Panc1 (cell line): Measurements from ENCODE around the gene NOP56. TPM values are rescaled to one million over a fixed set of nuclear protein-coding genes. Genes with fewer than 3 reads are reported as not detected.

Experiments
- ATAC-seq: fragments of 200-7000 bp; cut with Tn5 transposase; 2 replicates; pipeline ENCODE4 v1.9.1; 2020; ENCODE audit warnings: mild to moderate bottlenecking, moderate library complexity
- BruUV-seq: library from RNA; stranded (reverse); fragments of 400-500 nt; replicated peaks from 2 replicates; lab custom pipeline; 2021; lab: Mats Ljungman, UMichigan
- CTCF ChIA-PET: fragments of 300-600 bp; sonication (Branson Sonifier 250); formaldehyde crosslinking; loops from one replicate; lab custom pipeline; 2022; ENCODE audit warnings: antibody characterized with exemption; lab: Charles Lee
- POLR2A ChIA-PET: fragments of 300-600 bp; sonication (Branson Sonifier 250); formaldehyde crosslinking; loops from one replicate; lab custom pipeline; 2022; ENCODE audit warnings: antibody characterized with exemption; lab: Charles Lee
- DNase-seq: peaks from one replicate; pipeline ENCODE4 v3.0.0-alpha.2; 2010; ENCODE audit warnings: low read depth, low spot score
- H3K27ac ChIP-seq: 2 replicates; pipeline ENCODE4 v1.5.1; 2011; ENCODE audit warnings: mild to moderate bottlenecking, low read length, inconsistent platforms
- H3K27me3 ChIP-seq: fragments of 200-500 bp; sonication (Bioruptor generic); 2 replicates; pipeline ENCODE4 v1.6.0; 2014; ENCODE audit warnings: low read length, inconsistent platforms; ENCODE audit not compliant: control insufficient read depth, insufficient read depth
- H3K36me3 ChIP-seq: fragments of 200-500 bp; sonication (Bioruptor generic); 2 replicates; pipeline ENCODE4 v1.5.1; 2014; ENCODE audit warnings: inconsistent platforms, mild to moderate bottlenecking, low read length, moderate library complexity; ENCODE audit not compliant: control insufficient read depth, insufficient read depth
- H3K4me1 ChIP-seq: 2 replicates; pipeline ENCODE4 v1.5.1; 2011; ENCODE audit warnings: inconsistent platforms, mild to moderate bottlenecking, low read length, moderate library complexity; ENCODE audit not compliant: control insufficient read depth, insufficient read depth
- H3K4me3 ChIP-seq, 2 experiments: 2 replicates each; pipeline ENCODE4 v1.5.1; 2011 to 2012; ENCODE audit warnings: low read depth in 2 of 2, low read length in 2 of 2, mild to moderate bottlenecking in 2 of 2, inconsistent platforms in 1 of 2, moderate library complexity in 1 of 2
- H3K9me3 ChIP-seq: fragments of 200-500 bp; sonication (Bioruptor generic); 2 replicates; pipeline ENCODE4 v1.5.1; 2014; ENCODE audit warnings: low read depth, mild to moderate bottlenecking, inconsistent platforms, low read length, moderate library complexity; ENCODE audit not compliant: control insufficient read depth, insufficient read depth
- CTCF ChIP-seq: fragments of 450-650 bp; IDR thresholded peaks from 2 replicates; pipeline ENCODE4 v1.5.1; 2017; ENCODE audit warnings: mild to moderate bottlenecking
- POLR2AphosphoS5 ChIP-seq: IDR thresholded peaks from 2 replicates; pipeline ENCODE4 v1.6.1; 2012; ENCODE audit warnings: mild to moderate bottlenecking, low read depth, low read length, moderate library complexity
- REST ChIP-seq, 2 experiments: IDR thresholded peaks; 2 replicates each; pipeline ENCODE4 v1.6.1; 2011 to 2012; ENCODE audit warnings: low read depth in 2 of 2, control low read depth in 1 of 2, low read length in 1 of 2, mild to moderate bottlenecking in 1 of 2, moderate library complexity in 1 of 2; ENCODE audit not compliant: insufficient read depth in 1 of 2
- SIN3A ChIP-seq: IDR thresholded peaks from 2 replicates; pipeline ENCODE4 v1.6.1; 2012; ENCODE audit warnings: low read depth, mild to moderate bottlenecking, low read length, moderate library complexity, borderline replicate concordance; ENCODE audit not compliant: insufficient read depth
- TCF7L2 ChIP-seq: IDR thresholded peaks from 2 replicates; pipeline ENCODE4 v1.6.1; 2011; ENCODE audit warnings: mild to moderate bottlenecking, low read depth, low read length, inconsistent platforms
- in situ Hi-C: cut with HindIII; loops from 2 replicates; pipeline ENCODE4 v1.10.0; 2016; ENCODE audit warnings: low sequenced_read_pairs, low pct_unique_long_range_greater_than_20kb
- intact Hi-C: fragments of 100-400 bp; cut with micrococcal nuclease; formaldehyde crosslinking; loops from one replicate; pipeline ENCODE4 v1.10.0; 2022; ENCODE audit not compliant: unreplicated experiment
- total RNA-seq: library from RNA; stranded (reverse); gene quantifications from one replicate; pipeline ENCODE4 v1.2.1, GENCODE V29; 2021; ENCODE audit not compliant: unreplicated experiment

NOP56 gene
- total RNA-seq, 1 experiment from 2014 or later, result 354 TPM

- Histone ChIP-seq H3K36me3 (no peaks in the 10 kb centered on the region), H3K4me3 (no peak overlapping the region), H3K27ac (no peak overlapping the region), H3K4me1 (no peaks in the 10 kb centered on the region), H3K27me3 (0 out of 2 replicates have a peak, but pooled peaks cover 2% of the 10 kb centered on the region), H3K9me3 (peaks cover 3% of the 10 kb centered on the region)
- ChIA-PET POLR2A (no interaction called here), CTCF (no interaction called here)
- no TSS peak for BruUV-seq
- DNase-seq (no peak), ATAC-seq (no peak)
- no peak for TF ChIP-seq TCF7L2
- TF ChIP-seq SIN3A, result no peak
- TF ChIP-seq POLR2AphosphoS5, result no peak
- no peak for TF ChIP-seq REST (IDR thresholded peaks at IDR 0.05; ENCODE audit: insufficient read depth in 1 of 2, low read depth in 2 of 2, low read length in 1 of 2)
- TF ChIP-seq CTCF, result no peak
- intact Hi-C loops, result no loop called here
- in situ Hi-C loops, result no loop called here
Observed at GRCh38 chr20:2624190-2624589, 28.2 kb upstream of the NOP56 start.

GRCh38 chr20:2625062-2625461 is 27.4 kb upstream of the NOP56 start:
- BruUV-seq, result no TSS peak
- CTCF ChIA-PET, result no interaction called here
- intact Hi-C loops (no loop called here), in situ Hi-C loops (no loop called here)
- Histone ChIP-seq H3K4me1 (no peaks in the 10 kb centered on the region), H3K9me3 (peaks cover 3% of the 10 kb centered on the region), H3K27ac (no peak overlapping the region), H3K4me3 (no peak overlapping the region), H3K27me3 (0 out of 2 replicates have a peak, but pooled peaks cover 2% of the 10 kb centered on the region), H3K36me3 (no peaks in the 10 kb centered on the region)
- TF ChIP-seq TCF7L2, result no peak
- TF ChIP-seq CTCF, result no peak
- no peak for TF ChIP-seq POLR2AphosphoS5
- no peak for TF ChIP-seq REST (IDR thresholded peaks at IDR 0.05; ENCODE audit: insufficient read depth in 1 of 2, low read depth in 2 of 2, low read length in 1 of 2)
- TF ChIP-seq SIN3A, result no peak
- ATAC-seq (no peak), DNase-seq (no peak)
- POLR2A ChIA-PET, result no interaction called here
